ENCODE data around the gene ATP4A.

DNA sequence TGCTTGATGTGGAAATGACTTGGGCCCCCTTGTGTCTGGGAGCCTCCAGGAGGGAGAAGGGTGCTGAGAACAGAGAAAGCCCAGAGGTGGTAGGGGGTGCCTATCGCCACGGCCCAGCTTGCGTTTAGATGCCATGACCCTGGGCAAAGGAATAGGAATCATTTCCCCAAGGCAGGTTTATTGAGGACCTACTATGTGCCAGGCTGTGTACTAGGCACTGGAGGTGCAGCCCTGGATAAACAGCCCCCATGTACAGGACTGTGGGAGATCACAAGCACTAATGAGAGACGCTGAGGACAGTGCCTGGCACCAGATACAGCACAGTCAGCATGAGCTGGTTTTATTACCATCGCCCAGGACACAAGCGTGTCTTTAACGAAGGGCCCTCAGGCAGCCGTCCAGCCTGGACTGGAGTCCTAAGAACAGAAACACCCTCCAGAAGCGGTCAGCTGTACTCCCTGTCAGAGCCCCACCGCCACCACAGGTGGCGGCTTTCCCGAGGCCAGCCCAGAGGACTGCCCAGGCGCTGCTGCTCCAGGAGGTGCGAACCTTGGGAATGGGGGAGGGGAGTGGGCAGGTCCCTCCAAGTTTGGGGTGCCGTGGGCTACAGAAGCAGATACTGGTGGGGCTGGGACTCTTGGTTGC, 13.5 kb downstream of the ATP4A start:
- TF ChIP-seq, protein P1, sequence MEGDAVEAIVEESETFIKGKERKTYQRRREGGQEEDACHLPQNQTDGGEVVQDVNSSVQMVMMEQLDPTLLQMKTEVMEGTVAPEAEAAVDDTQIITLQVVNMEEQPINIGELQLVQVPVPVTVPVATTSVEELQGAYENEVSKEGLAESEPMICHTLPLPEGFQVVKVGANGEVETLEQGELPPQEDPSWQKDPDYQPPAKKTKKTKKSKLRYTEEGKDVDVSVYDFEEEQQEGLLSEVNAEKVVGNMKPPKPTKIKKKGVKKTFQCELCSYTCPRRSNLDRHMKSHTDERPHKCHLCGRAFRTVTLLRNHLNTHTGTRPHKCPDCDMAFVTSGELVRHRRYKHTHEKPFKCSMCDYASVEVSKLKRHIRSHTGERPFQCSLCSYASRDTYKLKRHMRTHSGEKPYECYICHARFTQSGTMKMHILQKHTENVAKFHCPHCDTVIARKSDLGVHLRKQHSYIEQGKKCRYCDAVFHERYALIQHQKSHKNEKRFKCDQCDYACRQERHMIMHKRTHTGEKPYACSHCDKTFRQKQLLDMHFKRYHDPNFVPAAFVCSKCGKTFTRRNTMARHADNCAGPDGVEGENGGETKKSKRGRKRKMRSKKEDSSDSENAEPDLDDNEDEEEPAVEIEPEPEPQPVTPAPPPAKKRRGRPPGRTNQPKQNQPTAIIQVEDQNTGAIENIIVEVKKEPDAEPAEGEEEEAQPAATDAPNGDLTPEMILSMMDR (IDR thresholded peaks at IDR 0.05; ENCODE audit: poor library complexity, severe bottlenecking), result no peak
- no peak for TF ChIP-seq EZH2 (IDR thresholded peaks at IDR 0.05; ENCODE audit: borderline replicate concordance, insufficient read depth, low read length, poor library complexity, severe bottlenecking)
